Dendritic cell treated with granulocyte-macrophage colony-stimulating factor and Interleukin-4, amounts not matched to agents 40 ng/mL and 50 ng/mL, for 4 days (primary cell): ENCODE measurements around the gene ZNF326.

Experiments
- H3K27ac Mint-ChIP-seq: one replicate; pipeline ENCODE4 v1.8.0; 2022; ENCODE audit warnings: mild to moderate bottlenecking, mixed read lengths
- H3K27me3 Mint-ChIP-seq: one replicate; pipeline ENCODE4 v1.8.0; 2022; ENCODE audit warnings: mild to moderate bottlenecking, mixed read lengths
- H3K36me3 Mint-ChIP-seq: one replicate; pipeline ENCODE4 v1.8.0; 2022; ENCODE audit warnings: low read depth, mixed read lengths
- H3K4me1 Mint-ChIP-seq: one replicate; pipeline ENCODE4 v1.8.0; 2022; ENCODE audit warnings: low read depth, mixed read lengths
- H3K4me3 Mint-ChIP-seq: one replicate; pipeline ENCODE4 v1.8.0; 2022; ENCODE audit warnings: mild to moderate bottlenecking, moderate library complexity, mixed read lengths
- H3K9me3 Mint-ChIP-seq: one replicate; pipeline ENCODE4 v1.8.0; 2022; ENCODE audit warnings: mixed read lengths
- intact Hi-C: fragments of 100-400 bp; cut with micrococcal nuclease; formaldehyde crosslinking; loops from one replicate; pipeline ENCODE4 v1.15.0; 2022

The ZNF326 gene

GRCh38 chr1:89955311-89956205, 39.4 kb upstream of the ZNF326 start:
- intact Hi-C loops = no loop called here
- no peak overlapping the region for H3K4me3 Mint-ChIP-seq
- H3K36me3 Mint-ChIP-seq = peaks cover 6% of the 10 kb centered on the region
- peak overlapping the region; percentile 61 for H3K27ac Mint-ChIP-seq
- H3K4me1 Mint-ChIP-seq = peaks cover 38% of the 10 kb centered on the region
- no peaks in the 10 kb centered on the region for H3K9me3 Mint-ChIP-seq
- H3K27me3 Mint-ChIP-seq = no peaks in the 10 kb centered on the region

- Mint-ChIP-seq H3K27ac (peak overlapping the region; percentile 61), H3K27me3 (peaks cover 3% of the 10 kb centered on the region), H3K4me3 (no peak overlapping the region), H3K36me3 (peaks cover 6% of the 10 kb centered on the region), H3K4me1 (peaks cover 36% of the 10 kb centered on the region), H3K9me3 (no peaks in the 10 kb centered on the region)
- intact Hi-C loops = no loop called here
Observed at GRCh38 chr1:89957107-89957506, 37.8 kb upstream of the ZNF326 start.

GRCh38 chr1:89958851-89959654, 35.9 kb upstream of the ZNF326 start:
- H3K27me3 Mint-ChIP-seq = peaks cover 3% of the 10 kb centered on the region
- H3K36me3 Mint-ChIP-seq = peaks cover 6% of the 10 kb centered on the region
- peak overlapping the region; percentile 61 for H3K27ac Mint-ChIP-seq
- intact Hi-C loops = no loop called here
- no peaks in the 10 kb centered on the region for H3K9me3 Mint-ChIP-seq
- H3K4me1 Mint-ChIP-seq = peaks cover 33% of the 10 kb centered on the region
- H3K4me3 Mint-ChIP-seq = no peak overlapping the region

- peaks cover 33% of the 10 kb centered on the region for H3K4me1 Mint-ChIP-seq
- H3K4me3 Mint-ChIP-seq = no peak overlapping the region
- H3K36me3 Mint-ChIP-seq = peaks cover 6% of the 10 kb centered on the region
- H3K27me3 Mint-ChIP-seq = peaks cover 3% of the 10 kb centered on the region
- intact Hi-C loops = no loop called here
- no peaks in the 10 kb centered on the region for H3K9me3 Mint-ChIP-seq
- no peak overlapping the region for H3K27ac Mint-ChIP-seq
Observed at GRCh38 chr1:89959719-89960118, 35.2 kb upstream of the ZNF326 start.

GRCh38 chr1:89962024-89962741, 32.7 kb upstream of the ZNF326 start:
- Mint-ChIP-seq H3K4me3 (no peak overlapping the region), H3K27ac (peak overlapping the region; percentile 60), H3K9me3 (no peaks in the 10 kb centered on the region), H3K4me1 (peaks cover 33% of the 10 kb centered on the region), H3K36me3 (peaks cover 6% of the 10 kb centered on the region), H3K27me3 (peaks cover 3% of the 10 kb centered on the region)
- intact Hi-C loops = no loop called here

GRCh38 chr1:89962742-89963075, 32.2 kb upstream of the ZNF326 start:
- no peak overlapping the region for H3K4me3 Mint-ChIP-seq
- no peaks in the 10 kb centered on the region for H3K9me3 Mint-ChIP-seq
- intact Hi-C loops = no loop called here
- H3K4me1 Mint-ChIP-seq = peaks cover 34% of the 10 kb centered on the region
- peaks cover 6% of the 10 kb centered on the region for H3K36me3 Mint-ChIP-seq
- peaks cover 3% of the 10 kb centered on the region for H3K27me3 Mint-ChIP-seq
- H3K27ac Mint-ChIP-seq = no peak overlapping the region

- Mint-ChIP-seq H3K27ac (no peak overlapping the region), H3K4me3 (no peak overlapping the region), H3K4me1 (peaks cover 30% of the 10 kb centered on the region), H3K27me3 (peaks cover 3% of the 10 kb centered on the region), H3K36me3 (no peaks in the 10 kb centered on the region), H3K9me3 (no peaks in the 10 kb centered on the region)
- intact Hi-C loops = no loop called here
Observed at GRCh38 chr1:89965193-89965768, 29.6 kb upstream of the ZNF326 start.

- Mint-ChIP-seq H3K9me3 (no peaks in the 10 kb centered on the region), H3K36me3 (no peaks in the 10 kb centered on the region), H3K4me1 (peaks cover 41% of the 10 kb centered on the region), H3K27me3 (peaks cover 3% of the 10 kb centered on the region), H3K4me3 (no peak overlapping the region), H3K27ac (no peak overlapping the region)
- intact Hi-C loops = no loop called here
Observed at GRCh38 chr1:89966656-89967055, 28.3 kb upstream of the ZNF326 start.

GRCh38 chr1:89971600-89971999, 23.3 kb upstream of the ZNF326 start:
- H3K27me3 Mint-ChIP-seq = no peaks in the 10 kb centered on the region
- intact Hi-C loops = loop anchor here (10.0 kb wide), 1 partner anchor 67 kb away; no protein-coding TSS in a partner anchor
- H3K27ac Mint-ChIP-seq = no peak overlapping the region
- H3K36me3 Mint-ChIP-seq = no peaks in the 10 kb centered on the region
- no peaks in the 10 kb centered on the region for H3K9me3 Mint-ChIP-seq
- peaks cover 66% of the 10 kb centered on the region for H3K4me1 Mint-ChIP-seq
- H3K4me3 Mint-ChIP-seq = no peak overlapping the region

- Mint-ChIP-seq H3K4me3 (no peak overlapping the region), H3K27me3 (no peaks in the 10 kb centered on the region), H3K27ac (no peak overlapping the region), H3K9me3 (no peaks in the 10 kb centered on the region), H3K4me1 (peaks cover 64% of the 10 kb centered on the region), H3K36me3 (no peaks in the 10 kb centered on the region)
- intact Hi-C loops = loop anchor here (10.0 kb wide), 1 partner anchor 67 kb away; no protein-coding TSS in a partner anchor
Observed at GRCh38 chr1:89972024-89972423, 22.9 kb upstream of the ZNF326 start.

- H3K27ac Mint-ChIP-seq = peak overlapping the region; percentile 95
- H3K4me1 Mint-ChIP-seq = peaks cover 59% of the 10 kb centered on the region
- intact Hi-C loops = loop anchor here (10.0 kb wide), 1 partner anchor 69 kb away; no protein-coding TSS in a partner anchor
- H3K4me3 Mint-ChIP-seq = no peak overlapping the region
- H3K9me3 Mint-ChIP-seq = no peaks in the 10 kb centered on the region
- H3K27me3 Mint-ChIP-seq = no peaks in the 10 kb centered on the region
- no peaks in the 10 kb centered on the region for H3K36me3 Mint-ChIP-seq
Observed at GRCh38 chr1:89973471-89974127, 21.3 kb upstream of the ZNF326 start.

- H3K9me3 Mint-ChIP-seq = no peaks in the 10 kb centered on the region
- no peaks in the 10 kb centered on the region for H3K27me3 Mint-ChIP-seq
- intact Hi-C loops = loop anchor here (10.0 kb wide), 1 partner anchor 69 kb away; no protein-coding TSS in a partner anchor
- H3K36me3 Mint-ChIP-seq = no peaks in the 10 kb centered on the region
- H3K4me3 Mint-ChIP-seq = no peak overlapping the region
- H3K4me1 Mint-ChIP-seq = peaks cover 59% of the 10 kb centered on the region
- peak overlapping the region; percentile 95 for H3K27ac Mint-ChIP-seq
Observed at GRCh38 chr1:89974256-89974655, 20.7 kb upstream of the ZNF326 start.
